Frontal cortex (tissue), 4 donors: Measurements from ENCODE around the gene SH3GL3. TPM values are rescaled to one million over a fixed set of nuclear protein-coding genes. Genes with fewer than 3 reads are reported as not detected.

ENCODE experiments used
- DNase-seq, 2 donors: peaks; one replicate each; pipeline ENCODE4 v3.0.0; 2012; ENCODE audit warnings: low spot score in 2 of 2
- FAIRE-seq: peaks from 2 replicates; lab custom pipeline; 2012; peaks lifted over from hg19 to GRCh38; lab: Jason Lieb, UNC
- total RNA-seq: library from RNA; depleted of rRNA; stranded (reverse); fragments of >200 nt; gene quantifications from one replicate; pipeline ENCODE4 v1.2.3, GENCODE V29; 2014
- donor health status: control.
- donor health status: control.
- donor health status: control.

SH3GL3 gene
- total RNA-seq, 1 donor from 2014 or later: 187 TPM

GRCh38 chr15:83458381-83458780 is 11.2 kb downstream of the SH3GL3 start:
- DNase-seq: no peak
- no peak for FAIRE-seq

- FAIRE-seq: no peak
- no peak for DNase-seq
These were observed 14.9 kb downstream of the SH3GL3 start for GRCh38 chr15:83462026-83462425.

- FAIRE-seq (no peak), DNase-seq (no peak)
These were observed 15.9 kb downstream of the SH3GL3 start for GRCh38 chr15:83462953-83463433.

DNA sequence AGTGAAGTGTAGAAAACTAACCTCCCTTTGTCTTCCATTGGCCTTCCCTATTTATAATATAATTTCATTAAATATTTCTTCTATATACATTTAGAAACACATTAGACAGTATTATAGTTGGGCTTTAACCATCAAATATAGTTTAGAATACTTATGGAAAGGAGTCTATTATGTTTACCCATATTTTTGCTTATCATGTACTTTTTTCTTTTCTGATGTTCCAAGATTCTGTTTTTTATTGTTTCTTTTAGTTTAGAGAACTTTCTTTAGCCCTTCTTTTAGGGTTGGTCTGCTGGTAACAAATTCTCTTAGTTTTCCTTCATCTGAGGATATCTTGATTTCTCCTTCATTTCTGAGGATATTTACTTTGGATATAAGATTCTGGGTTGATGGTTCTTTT is 23.7 kb downstream of the SH3GL3 start:
- DNase-seq (no peak), FAIRE-seq (peak; percentile 39)

DNA sequence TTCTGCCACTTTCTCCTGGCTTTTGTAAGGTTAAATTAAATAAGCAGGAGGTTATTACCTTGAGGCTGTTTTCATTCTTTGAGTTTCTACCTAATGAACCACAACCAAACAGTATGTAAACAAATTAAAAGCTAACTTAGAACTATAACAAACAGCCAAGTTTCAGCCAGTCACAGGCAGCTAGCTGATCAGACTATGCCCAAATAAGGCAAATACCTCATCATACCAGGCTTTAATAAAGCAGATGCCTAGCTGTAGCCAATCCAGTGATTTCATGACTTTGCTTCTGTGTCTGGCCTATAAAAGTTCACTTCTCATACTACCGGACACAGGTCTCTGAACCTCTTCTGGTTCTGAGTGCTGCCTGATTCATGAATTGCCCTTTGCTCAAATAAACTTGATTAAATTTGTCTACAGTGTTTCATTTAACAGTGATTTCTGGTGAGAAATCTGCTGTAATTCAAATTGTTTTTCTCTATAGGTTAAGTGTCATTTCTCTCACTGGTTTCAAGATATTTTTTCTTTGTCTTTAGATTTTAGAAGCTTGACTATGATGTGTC is 24.2 kb downstream of the SH3GL3 start:
- no peak for FAIRE-seq
- DNase-seq: no peak

- DNase-seq (no peak), FAIRE-seq (no peak)
These were observed 25.0 kb downstream of the SH3GL3 start for GRCh38 chr15:83472151-83472550.

DNA sequence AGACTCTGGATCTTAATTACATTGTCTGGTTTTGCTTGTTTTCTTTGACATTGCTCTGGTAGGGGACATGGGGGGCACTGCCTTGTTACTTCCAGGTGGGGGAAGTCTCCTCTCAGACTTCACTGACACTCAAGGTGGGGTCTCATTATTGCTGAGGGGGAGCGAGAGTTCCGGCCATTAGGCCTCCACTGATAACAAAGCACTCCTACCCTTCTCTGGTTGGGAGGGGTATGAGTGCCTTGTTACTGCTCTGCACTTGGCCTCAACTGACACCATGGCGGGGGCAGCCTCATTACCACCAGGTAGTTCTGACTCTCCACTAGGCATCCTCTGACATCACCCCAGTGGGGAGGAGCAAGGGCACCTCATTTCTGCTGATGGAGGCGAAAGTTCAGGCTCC is 25.7 kb downstream of the SH3GL3 start:
- no peak for FAIRE-seq
- DNase-seq: no peak

GRCh38 chr15:83474578-83474977 is 27.4 kb downstream of the SH3GL3 start:
- DNase-seq (no peak), FAIRE-seq (no peak)

DNA sequence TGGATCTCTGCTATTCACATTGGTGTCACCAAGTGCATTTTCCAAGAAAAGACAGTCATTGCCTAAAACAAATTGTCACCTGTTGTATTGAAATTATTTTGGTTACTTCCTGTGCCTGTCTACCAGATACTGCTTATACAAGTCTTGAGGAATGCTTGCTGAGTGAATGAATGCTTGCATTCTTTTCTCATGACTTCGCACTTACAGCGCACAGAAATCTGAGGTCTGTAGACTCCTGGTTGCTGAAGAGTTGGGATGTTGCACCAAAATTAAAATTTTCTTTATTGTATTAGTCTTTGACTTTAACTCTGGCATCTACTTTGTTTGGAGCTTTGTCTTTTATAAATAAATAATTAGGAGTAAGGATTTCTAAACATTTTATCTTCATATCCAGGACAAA is 28.4 kb downstream of the SH3GL3 start:
- FAIRE-seq (no peak), DNase-seq (no peak)

- DNase-seq (no peak), FAIRE-seq (no peak)
These were observed 28.9 kb downstream of the SH3GL3 start for GRCh38 chr15:83476066-83476465.

DNA sequence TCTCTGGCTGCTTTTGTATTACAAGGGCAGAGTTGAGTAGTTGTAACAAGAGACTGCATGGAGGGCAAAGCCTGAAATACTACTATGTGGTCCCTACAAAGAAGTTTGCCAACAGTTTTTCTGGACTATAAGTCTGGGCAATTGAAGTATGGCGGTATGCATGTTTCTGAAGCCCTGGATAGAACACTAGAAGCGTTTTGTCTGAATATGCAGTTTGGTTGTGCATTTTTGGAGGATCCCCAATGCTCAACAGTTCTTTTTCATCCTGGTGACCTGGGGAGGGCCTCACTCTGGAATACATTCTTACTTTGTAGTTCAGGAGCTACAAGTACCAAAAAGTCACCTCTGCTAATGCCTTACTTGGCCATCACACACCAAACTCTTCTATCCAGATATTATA is 29.6 kb downstream of the SH3GL3 start:
- no peak for FAIRE-seq
- DNase-seq: no peak

DNA sequence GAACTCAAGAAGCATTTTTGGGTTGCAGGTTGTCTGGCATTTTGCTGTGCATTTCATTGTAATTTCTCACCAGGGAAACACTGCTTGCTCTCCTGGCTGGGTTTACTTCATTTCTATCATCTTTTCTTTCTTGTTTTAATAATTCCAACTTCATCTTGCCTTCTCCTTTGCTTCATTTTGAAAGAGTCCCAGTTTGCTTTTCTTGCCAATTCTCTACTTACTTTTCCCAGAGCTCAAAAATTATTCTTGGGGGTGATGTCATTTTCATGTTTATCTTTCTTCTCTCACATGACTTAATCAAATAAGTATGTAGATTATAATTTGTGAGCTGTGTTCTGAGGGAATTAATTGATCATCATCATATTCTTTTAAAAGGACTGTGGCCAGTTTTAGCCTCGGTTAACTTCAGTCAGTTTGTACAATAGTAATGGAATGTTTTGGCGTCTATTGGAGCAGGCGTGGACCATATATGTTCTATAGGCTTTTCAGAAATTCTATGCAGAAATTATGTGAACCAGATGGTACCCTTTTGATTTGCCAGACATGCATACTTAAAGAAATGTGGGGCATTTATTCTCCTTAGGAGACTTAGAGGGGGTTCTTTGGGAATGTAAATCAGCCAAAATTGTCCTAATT is 30.1 kb downstream of the SH3GL3 start:
- no peak for FAIRE-seq
- DNase-seq: no peak

DNA sequence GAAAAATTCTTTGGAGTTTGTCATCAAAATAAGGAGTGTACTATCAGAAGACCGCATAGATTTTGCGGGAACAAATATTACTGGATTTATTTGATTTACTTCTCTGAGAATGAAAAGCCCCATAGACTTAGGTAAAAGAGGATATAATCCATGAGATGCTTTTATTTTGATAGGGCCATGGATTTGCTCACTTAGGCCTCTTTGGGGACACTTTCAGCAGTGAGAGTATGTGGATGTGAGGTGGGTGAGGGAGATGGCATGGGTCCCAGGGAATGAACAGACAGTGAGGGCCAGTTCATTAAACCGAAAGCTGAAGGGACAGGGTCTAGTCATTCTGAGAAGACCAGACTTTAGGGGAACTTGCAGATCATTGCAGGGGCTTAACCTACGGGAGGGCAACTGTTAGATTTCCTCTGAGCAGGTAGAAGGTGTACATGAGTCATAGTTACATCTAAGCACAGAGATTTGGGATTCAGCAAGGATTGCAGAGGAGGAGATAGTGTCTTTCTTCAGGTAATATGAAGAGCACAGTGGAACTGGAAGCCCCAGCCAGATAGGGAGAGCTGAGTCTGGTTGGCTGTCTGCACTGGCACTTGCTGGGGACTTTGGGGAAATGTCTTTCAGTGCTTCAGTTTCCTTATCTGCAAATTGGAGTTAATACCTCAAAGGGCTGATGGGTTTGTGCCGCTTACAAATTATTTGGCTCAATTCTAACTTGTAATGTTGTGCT is 30.8 kb downstream of the SH3GL3 start:
- FAIRE-seq: no peak
- no peak for DNase-seq

- no peak for FAIRE-seq
These were observed 36.5 kb downstream of the SH3GL3 start for GRCh38 chr15:83483612-83484011.

DNA sequence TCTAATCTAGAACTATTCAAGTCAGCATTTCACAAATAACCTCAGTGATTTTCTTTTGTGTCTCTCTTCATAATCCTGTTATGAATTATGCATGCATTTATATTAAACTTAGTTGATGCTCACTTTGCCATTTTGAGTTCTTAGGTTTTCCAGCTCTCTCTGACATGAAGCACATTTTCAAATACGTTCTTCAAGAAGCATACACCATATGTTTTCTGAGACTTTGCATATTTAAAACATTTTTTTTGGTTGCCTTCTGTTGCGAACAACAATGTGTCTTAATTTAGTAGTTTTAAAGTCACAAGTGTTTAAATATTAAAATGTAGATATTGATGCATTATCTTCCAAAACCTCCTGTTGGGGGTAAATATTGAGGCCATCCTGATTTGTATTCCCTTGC is 37.5 kb downstream of the SH3GL3 start:
- FAIRE-seq (no peak), DNase-seq (no peak)

More at GRCh38 chr15:83483612-83484011, 36.5 kb downstream of the SH3GL3 start:
- no peak for DNase-seq

- DNase-seq: no peak
- no peak for FAIRE-seq
These were observed 39.2 kb downstream of the SH3GL3 start for GRCh38 chr15:83486363-83486762.

DNA sequence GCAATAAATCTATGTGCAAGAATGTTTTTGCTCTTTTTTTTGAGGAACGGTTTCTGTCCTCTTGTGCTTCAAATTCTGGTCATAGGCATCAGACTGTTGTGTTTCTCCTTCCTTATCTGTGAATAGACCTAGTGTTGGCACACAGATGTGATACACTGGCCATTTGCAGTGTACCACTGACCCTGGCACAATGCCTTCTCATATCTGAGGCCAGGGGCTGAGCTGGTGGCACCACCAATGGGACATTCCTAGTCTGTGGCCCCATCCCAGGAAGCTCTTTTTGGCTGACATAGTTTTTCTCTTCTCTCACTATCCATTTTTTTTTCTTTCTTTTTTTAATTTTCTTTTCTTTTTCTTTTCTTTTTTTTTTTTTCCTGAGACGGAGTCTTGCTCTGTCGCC is 40.4 kb downstream of the SH3GL3 start:
- FAIRE-seq: no peak
- no peak for DNase-seq

- FAIRE-seq (no peak), DNase-seq (no peak)
These were observed 42.5 kb downstream of the SH3GL3 start for GRCh38 chr15:83489690-83490089.

- DNase-seq: no peak
- FAIRE-seq: no peak
These were observed 44.3 kb downstream of the SH3GL3 start for GRCh38 chr15:83491486-83491885.

DNA sequence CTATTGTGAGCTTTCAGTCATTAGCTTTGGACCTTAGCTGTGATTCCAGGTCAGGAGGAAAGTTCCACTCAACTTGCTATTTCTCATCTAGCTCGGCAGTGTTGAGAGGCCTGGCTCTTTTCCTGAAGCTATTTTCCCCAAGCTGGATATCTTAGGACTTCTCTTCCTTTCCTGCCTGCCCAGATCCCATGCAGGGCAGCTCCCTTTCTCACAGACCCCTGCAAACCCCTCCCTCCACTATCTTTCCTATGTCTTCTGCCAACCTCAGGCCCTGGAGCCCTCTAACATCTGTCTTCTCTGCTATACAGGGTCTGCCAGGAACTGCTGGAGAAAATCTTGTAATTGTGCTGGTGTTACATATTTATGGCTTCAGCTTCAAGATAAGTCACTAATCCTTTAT is 49.6 kb downstream of the SH3GL3 start:
- FAIRE-seq (no peak), DNase-seq (no peak)

- FAIRE-seq: no peak
- DNase-seq: no peak
These were observed 51.2 kb downstream of the SH3GL3 start for GRCh38 chr15:83498374-83498773.
